Measurements from ENCODE around the gene HMGCL.
"Not testable (repeated sequence)": the region's sequence is repeated elsewhere in the genome, so short reads cannot be mapped to it uniquely, and the experiment has no call there.

Gene HMGCL

DNA sequence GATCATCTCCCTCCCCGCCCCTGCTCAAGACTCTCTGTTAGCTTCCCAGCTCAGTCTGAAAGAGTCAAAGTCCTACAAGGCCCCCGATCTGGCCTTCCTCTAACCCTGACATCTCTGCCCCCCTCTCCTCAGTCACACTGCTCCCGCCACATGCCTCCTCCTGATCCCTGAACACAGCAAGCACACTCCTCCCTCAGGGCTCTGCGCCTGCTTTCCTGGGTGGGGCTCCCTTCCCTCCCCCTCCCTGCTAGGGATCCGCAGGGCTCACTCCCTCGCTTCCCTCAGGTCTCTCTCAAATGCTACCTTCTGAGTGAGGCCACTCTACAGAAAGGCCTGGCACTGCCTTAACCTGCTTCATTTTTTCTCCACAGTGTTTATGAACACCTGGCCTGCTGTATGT is 18.9 kb downstream of the HMGCL start:
- H3K9me3 ChIP-seq (ENCODE audit: control insufficient read depth, insufficient read depth, low read length), result no peaks in the 10 kb centered on the region
- H3K4me1 ChIP-seq (ENCODE audit: control insufficient read depth, insufficient read depth, low read length), result no peaks in the 10 kb centered on the region; the same call in 1 of the 2 replicates
- no peak overlapping the region for H3K4me3 ChIP-seq (ENCODE audit: low read depth, low read length)
- H3K9ac ChIP-seq (ENCODE audit: low read depth, low read length), result no peak overlapping the region
- H3K27ac ChIP-seq (ENCODE audit: low read depth, low read length), result no peak overlapping the region
- H3K27me3 ChIP-seq (ENCODE audit: control insufficient read depth, insufficient read depth, low read length), result peaks cover 5% of the 10 kb centered on the region; the same call in 1 of the 2 replicates
- H3K36me3 ChIP-seq (ENCODE audit: control insufficient read depth, insufficient read depth, low read length), result no peaks in the 10 kb centered on the region

DNA sequence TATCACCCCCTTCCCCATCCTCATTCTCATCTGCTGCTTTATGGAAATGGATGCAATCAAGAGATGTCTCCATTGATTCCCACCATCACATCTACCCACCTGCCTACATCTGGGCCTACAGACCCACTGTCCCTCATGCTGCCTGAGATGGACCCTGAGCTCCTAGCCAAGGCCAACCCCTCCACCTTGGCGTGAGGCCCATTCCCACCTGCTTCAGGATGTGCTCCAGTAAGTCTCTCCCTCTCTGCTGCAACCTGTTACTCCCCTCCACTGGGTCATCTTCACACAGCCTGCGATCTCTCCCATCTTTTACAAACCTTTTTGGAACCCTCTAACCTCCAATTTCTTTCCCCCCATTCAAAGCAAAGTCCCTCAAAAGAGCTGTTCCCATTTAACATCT is 20.2 kb downstream of the HMGCL start:
- no peak overlapping the region for H3K4me3 ChIP-seq (ENCODE audit: low read depth, low read length)
- H3K4me1 ChIP-seq (ENCODE audit: control insufficient read depth, insufficient read depth, low read length), result no peaks in the 10 kb centered on the region; the same call in 1 of the 2 replicates
- H3K9ac ChIP-seq (ENCODE audit: low read depth, low read length), result no peak overlapping the region
- H3K27me3 ChIP-seq (ENCODE audit: control insufficient read depth, insufficient read depth, low read length), result peaks cover 5% of the 10 kb centered on the region; the same call in 1 of the 2 replicates
- no peaks in the 10 kb centered on the region for H3K9me3 ChIP-seq (ENCODE audit: control insufficient read depth, insufficient read depth, low read length)
- no peak overlapping the region for H3K27ac ChIP-seq (ENCODE audit: low read depth, low read length)
- no peaks in the 10 kb centered on the region for H3K36me3 ChIP-seq (ENCODE audit: control insufficient read depth, insufficient read depth, low read length)

DNA sequence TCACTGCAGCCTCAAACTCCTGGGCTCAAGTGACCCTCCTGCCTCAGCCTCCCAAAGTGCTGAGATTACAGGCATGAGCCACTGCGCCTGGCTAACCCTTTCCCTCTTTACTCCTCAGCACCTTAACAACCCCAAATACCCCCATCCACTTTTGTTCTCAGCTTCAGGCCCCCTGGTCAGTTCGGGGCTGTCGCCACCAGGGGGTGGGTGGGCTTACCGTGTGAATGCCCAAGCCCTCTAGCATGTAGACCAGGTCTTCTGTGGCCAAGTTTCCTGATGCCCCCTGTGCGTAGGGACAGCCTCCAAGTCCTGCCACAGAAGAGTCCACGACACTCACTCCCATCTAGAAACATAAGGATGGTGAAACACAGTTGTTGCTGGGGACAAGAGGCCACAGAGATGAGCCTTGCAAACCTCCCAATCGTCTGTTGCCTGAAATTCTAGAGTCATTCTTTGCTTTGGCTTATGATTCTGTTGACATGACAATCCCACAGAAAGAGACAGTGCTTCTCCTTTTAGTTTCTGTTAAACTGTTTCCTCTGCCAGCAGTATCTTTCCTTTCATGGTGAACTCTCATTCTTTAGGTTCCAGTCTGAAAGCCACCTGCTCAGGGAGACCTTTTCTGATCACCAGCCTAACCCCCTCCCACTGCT is 20.9 kb downstream of the HMGCL start:
- H3K9ac ChIP-seq (ENCODE audit: low read depth, low read length), result no peak overlapping the region
- H3K4me1 ChIP-seq (ENCODE audit: control insufficient read depth, insufficient read depth, low read length), result peaks cover 4% of the 10 kb centered on the region

DNA sequence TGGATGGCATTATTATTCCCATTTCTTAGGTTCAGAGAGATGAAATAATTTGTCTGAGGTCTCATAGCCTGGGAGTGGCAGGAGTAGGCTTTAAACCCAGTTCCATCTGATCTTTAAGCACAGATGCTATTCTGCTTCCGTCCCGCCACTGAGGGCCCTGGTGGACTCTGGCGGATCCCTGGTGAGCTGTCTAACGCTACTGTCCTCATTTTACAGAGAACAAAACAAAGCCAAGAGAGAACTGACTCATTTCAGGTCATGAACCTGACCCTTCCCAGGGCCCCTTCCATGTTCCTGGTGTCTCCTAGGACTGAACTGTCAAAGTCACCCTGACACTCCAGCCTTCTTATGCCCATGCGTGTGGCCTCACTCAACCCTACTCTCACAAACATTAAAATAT is 21.6 kb downstream of the HMGCL start:
- H3K27ac ChIP-seq (ENCODE audit: low read depth, low read length), result no peak overlapping the region
- H3K36me3 ChIP-seq (ENCODE audit: control insufficient read depth, insufficient read depth, low read length), result no peaks in the 10 kb centered on the region
- H3K4me1 ChIP-seq (ENCODE audit: control insufficient read depth, insufficient read depth, low read length), result peaks cover 8% of the 10 kb centered on the region
- peaks cover 5% of the 10 kb centered on the region; the same call in 1 of the 2 replicates for H3K27me3 ChIP-seq (ENCODE audit: control insufficient read depth, insufficient read depth, low read length)
- H3K9me3 ChIP-seq (ENCODE audit: control insufficient read depth, insufficient read depth, low read length), result no peaks in the 10 kb centered on the region
- H3K9ac ChIP-seq (ENCODE audit: low read depth, low read length), result no peak overlapping the region
- no peak overlapping the region for H3K4me3 ChIP-seq (ENCODE audit: low read depth, low read length)

More for the DNA sequence above, 20.9 kb downstream of the HMGCL start:
- no peak overlapping the region for H3K4me3 ChIP-seq (ENCODE audit: low read depth, low read length)
- H3K36me3 ChIP-seq (ENCODE audit: control insufficient read depth, insufficient read depth, low read length), result no peaks in the 10 kb centered on the region
- H3K27me3 ChIP-seq (ENCODE audit: control insufficient read depth, insufficient read depth, low read length), result peaks cover 5% of the 10 kb centered on the region; the same call in 1 of the 2 replicates
- no peak overlapping the region for H3K27ac ChIP-seq (ENCODE audit: low read depth, low read length)
- no peaks in the 10 kb centered on the region for H3K9me3 ChIP-seq (ENCODE audit: control insufficient read depth, insufficient read depth, low read length)

DNA sequence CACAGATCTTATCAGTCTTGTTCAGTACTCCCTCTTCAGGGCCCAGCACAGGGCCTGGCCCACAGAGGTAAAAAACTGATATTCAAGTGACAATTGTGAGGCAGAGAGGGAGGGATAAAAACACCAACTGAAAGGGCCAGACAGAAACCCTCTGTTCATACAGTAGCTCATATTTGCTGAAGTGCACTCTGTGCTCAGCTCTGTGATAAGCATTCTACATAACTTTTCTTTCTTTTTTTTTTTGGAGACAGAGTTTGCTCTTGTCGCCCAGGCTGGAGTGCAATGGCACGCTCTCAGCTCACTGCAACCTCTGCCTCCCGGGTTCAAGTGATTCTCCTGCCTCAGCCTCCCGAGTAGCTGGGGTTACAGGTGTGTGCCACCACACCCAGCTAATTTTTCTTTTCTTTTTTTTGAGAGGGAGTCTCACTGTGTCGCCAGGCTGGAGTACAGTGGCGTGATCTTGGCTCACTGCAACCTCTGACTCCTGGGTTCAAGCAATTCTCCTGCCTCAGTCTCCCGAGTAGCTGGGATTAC is 22.4 kb downstream of the HMGCL start:
- H3K9me3 ChIP-seq (ENCODE audit: control insufficient read depth, insufficient read depth, low read length); H3K4me3 ChIP-seq (ENCODE audit: low read depth, low read length); H3K27ac ChIP-seq (ENCODE audit: low read depth, low read length); H3K27me3 ChIP-seq (ENCODE audit: control insufficient read depth, insufficient read depth, low read length); H3K36me3 ChIP-seq (ENCODE audit: control insufficient read depth, insufficient read depth, low read length); H3K4me1 ChIP-seq (ENCODE audit: control insufficient read depth, insufficient read depth, low read length); H3K9ac ChIP-seq (ENCODE audit: low read depth, low read length): not testable (repeated sequence)

DNA sequence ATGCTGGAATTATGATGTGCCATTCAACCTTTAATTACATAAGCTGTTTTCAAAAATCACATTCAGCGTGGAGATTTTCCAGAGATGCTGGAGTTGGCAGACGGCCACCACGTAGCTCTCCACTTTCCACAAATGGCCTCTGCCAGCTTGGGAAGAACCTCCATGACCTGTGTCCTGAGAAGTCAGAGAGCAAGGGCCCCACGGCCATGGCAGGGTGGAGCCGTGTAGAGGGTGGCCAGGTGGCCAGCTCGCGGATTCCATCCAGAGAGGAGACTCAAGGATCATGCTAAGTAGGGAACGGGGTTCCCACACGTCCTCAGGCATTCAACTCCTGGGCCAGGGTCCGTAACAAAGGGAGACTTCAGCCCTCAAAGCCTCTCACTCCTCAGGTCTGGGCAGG is 23.4 kb downstream of the HMGCL start:
- H3K9me3 ChIP-seq (ENCODE audit: control insufficient read depth, insufficient read depth, low read length), result no peaks in the 10 kb centered on the region
- no peak overlapping the region for H3K27ac ChIP-seq (ENCODE audit: low read depth, low read length)
- peaks cover 16% of the 10 kb centered on the region for H3K36me3 ChIP-seq (ENCODE audit: control insufficient read depth, insufficient read depth, low read length)
- H3K9ac ChIP-seq (ENCODE audit: low read depth, low read length), result no peak overlapping the region
- 0 out of 2 replicates have a peak overlapping the region, but pooled peaks have one; percentile 92 for H3K4me3 ChIP-seq (ENCODE audit: low read depth, low read length)
- H3K4me1 ChIP-seq (ENCODE audit: control insufficient read depth, insufficient read depth, low read length), result peaks cover 8% of the 10 kb centered on the region
- peaks cover 5% of the 10 kb centered on the region; the same call in 1 of the 2 replicates for H3K27me3 ChIP-seq (ENCODE audit: control insufficient read depth, insufficient read depth, low read length)

DNA sequence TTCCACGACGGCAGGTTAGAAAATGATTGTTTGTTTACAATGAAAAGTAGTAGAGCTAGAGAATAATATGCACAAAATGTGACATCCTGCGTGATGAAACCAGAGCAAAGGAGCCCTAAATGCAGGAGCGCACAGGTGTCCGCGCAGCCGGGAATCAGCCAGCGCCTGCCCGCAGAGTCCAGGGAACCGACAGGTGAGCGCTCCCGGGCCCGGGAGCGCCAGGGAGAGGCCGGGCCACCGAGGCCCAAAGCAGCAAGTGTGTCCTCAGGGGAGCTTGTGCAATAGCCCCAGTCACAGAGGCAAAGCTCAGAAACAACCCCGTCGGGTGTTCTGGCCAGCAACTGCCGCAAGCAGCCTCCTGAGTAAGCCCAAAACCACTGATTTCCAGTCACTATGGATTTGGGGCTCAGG is 23.9 kb downstream of the HMGCL start:
- H3K9me3 ChIP-seq (ENCODE audit: control insufficient read depth, insufficient read depth, low read length), result no peaks in the 10 kb centered on the region
- H3K4me3 ChIP-seq (ENCODE audit: low read depth, low read length), result peak overlapping the region; percentile 92
- H3K9ac ChIP-seq (ENCODE audit: low read depth, low read length), result no peak overlapping the region
- peak overlapping the region; percentile 89 for H3K27ac ChIP-seq (ENCODE audit: low read depth, low read length)
- peaks cover 21% of the 10 kb centered on the region for H3K36me3 ChIP-seq (ENCODE audit: control insufficient read depth, insufficient read depth, low read length)
- H3K4me1 ChIP-seq (ENCODE audit: control insufficient read depth, insufficient read depth, low read length), result peaks cover 8% of the 10 kb centered on the region
- peaks cover 5% of the 10 kb centered on the region; the same call in 1 of the 2 replicates for H3K27me3 ChIP-seq (ENCODE audit: control insufficient read depth, insufficient read depth, low read length)

DNA sequence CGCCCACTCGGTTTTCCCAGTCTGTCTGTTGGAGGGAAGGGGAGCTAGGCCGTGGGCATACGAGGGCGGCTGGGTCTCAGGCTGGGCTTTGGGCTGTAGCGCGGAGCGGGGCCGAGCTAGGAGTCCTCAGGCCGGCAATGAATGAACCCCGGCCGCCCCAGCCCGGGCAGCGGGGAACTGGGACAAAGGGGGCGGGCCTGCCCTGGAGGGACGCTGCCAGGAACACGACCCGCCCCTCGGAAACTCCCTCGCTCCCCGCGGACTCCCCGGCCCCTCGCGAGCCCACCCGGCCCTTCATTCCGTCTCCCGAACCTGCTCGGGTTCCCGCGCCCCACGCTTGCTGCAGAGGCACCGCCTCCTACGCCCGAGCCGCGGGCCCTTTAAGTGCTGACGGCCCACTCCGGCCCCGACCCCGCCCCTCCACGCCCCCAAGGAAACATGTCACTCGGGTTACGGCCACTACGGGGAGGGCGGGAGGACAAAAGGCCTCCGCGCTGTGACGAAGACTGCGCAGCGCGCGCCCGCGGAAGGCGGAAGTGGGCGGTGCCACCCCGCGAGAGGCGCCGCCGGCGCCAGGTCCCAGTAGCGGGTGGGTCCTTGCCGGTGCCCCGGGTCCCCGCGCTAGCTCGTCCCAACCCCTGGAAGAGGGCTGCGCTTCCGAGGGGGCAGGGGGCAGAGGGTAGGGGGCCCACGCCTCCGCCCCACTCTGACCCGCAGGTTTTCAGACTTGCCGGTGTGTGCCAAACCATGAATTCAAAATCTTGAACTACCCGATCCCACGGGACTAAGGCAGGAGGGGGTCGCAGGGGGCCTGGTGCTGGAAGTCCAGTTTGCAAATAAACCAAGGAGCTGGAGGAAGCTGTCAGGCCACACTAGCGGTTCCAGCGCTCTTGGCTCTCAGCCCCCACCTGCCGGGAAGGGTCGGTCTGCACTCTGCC is 24.6 kb downstream of the HMGCL start, which contains the start of gene GALE:
TSS of gene GALE (minus strand) at position 355 of the 938 bp plus-strand sequence. CDS start 1,747 bp downstream, outside the sequence.
- Histone ChIP-seq H3K4me1 (ENCODE audit: control insufficient read depth, insufficient read depth, low read length) (peaks cover 8% of the 10 kb centered on the region), H3K9ac (ENCODE audit: low read depth, low read length) (peak within 1 kb of the TSS; percentile 66), H3K27me3 (ENCODE audit: control insufficient read depth, insufficient read depth, low read length) (peaks cover 5% of the 10 kb centered on the region; the same call in 1 of the 2 replicates), H3K36me3 (ENCODE audit: control insufficient read depth, insufficient read depth, low read length) (peaks cover 26% of the 10 kb centered on the region), H3K4me3 (ENCODE audit: low read depth, low read length) (peak within 1 kb of the TSS; percentile 92), H3K27ac (ENCODE audit: low read depth, low read length) (peak within 1 kb of the TSS; percentile 89), H3K9me3 (ENCODE audit: control insufficient read depth, insufficient read depth, low read length) (no peaks in the 10 kb centered on the region)

DNA sequence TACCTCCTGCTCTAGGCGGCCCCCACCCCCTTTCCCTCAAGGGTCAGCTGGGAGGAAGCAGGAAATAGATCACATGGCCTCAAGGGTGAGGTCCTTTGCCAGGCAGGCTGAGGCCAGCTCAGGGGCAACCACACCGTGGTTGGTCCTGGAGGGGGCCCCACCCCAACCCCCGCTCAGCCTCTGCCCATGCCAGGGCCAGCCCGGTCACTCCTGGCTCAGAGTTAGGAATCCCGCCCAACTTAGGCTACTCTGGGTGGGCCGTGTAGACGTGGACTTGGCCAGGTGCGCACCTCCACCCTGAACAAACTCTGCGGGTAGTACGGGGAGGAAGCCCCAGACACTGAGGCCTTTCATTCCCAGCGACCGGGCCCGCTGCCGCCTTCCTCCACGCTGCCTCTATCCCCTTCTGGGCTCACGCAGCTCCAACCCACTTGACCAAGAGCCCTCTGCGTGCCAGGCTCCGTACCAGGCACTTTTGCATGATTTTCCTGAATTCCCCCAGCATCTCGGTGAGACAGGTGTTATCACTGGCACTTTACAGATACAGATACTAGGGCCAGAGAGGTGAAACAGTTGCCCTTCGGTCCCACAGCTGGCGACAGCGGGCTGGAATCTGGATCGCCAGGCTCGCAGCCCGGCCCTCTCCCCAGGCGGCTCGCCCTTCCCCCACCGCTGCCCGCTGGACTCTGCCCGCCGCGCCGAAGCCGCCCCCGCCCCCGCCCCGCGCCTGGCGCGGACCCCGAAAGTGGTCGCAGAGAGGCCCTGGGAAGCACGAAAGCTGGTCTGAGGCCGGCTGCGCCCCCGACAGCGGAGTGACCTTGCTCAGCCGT is 25.4 kb downstream of the HMGCL start:
- Histone ChIP-seq H3K27ac (ENCODE audit: low read depth, low read length) (peak overlapping the region; percentile 89), H3K36me3 (ENCODE audit: control insufficient read depth, insufficient read depth, low read length) (peaks cover 30% of the 10 kb centered on the region), H3K4me3 (ENCODE audit: low read depth, low read length) (peak overlapping the region; percentile 92), H3K9ac (ENCODE audit: low read depth, low read length) (peak overlapping the region; percentile 66), H3K9me3 (ENCODE audit: control insufficient read depth, insufficient read depth, low read length) (no peaks in the 10 kb centered on the region), H3K4me1 (ENCODE audit: control insufficient read depth, insufficient read depth, low read length) (peaks cover 8% of the 10 kb centered on the region), H3K27me3 (ENCODE audit: control insufficient read depth, insufficient read depth, low read length) (peaks cover 5% of the 10 kb centered on the region; the same call in 1 of the 2 replicates)

DNA sequence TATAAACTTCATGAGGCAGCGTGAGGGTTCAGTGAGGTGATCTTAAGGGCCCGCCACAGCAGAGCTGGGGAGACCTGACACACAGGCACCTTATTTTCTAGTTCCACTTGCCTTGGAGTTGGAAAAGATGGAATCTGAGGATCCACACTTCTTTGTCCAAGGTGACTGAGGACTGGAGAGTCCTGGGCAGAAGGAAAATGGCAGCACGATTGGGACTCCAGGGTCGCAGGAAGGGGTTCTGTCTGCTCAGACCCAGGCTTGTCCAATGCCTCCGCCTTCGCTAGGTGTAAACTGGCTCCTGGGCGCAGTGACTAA is 26.0 kb downstream of the HMGCL start:
- H3K27ac ChIP-seq (ENCODE audit: low read depth, low read length), result peak overlapping the region; percentile 89
- peak overlapping the region; percentile 92 for H3K4me3 ChIP-seq (ENCODE audit: low read depth, low read length)
- no peaks in the 10 kb centered on the region for H3K9me3 ChIP-seq (ENCODE audit: control insufficient read depth, insufficient read depth, low read length)
- H3K36me3 ChIP-seq (ENCODE audit: control insufficient read depth, insufficient read depth, low read length), result peaks cover 35% of the 10 kb centered on the region
- no peak overlapping the region for H3K9ac ChIP-seq (ENCODE audit: low read depth, low read length)
- H3K4me1 ChIP-seq (ENCODE audit: control insufficient read depth, insufficient read depth, low read length), result peaks cover 8% of the 10 kb centered on the region
- H3K27me3 ChIP-seq (ENCODE audit: control insufficient read depth, insufficient read depth, low read length), result peaks cover 5% of the 10 kb centered on the region; the same call in 1 of the 2 replicates
